HepG2 (cell line): ENCODE data around the gene GPRC5D. TPM values are rescaled to one million over a fixed set of nuclear protein-coding genes. Genes with fewer than 3 reads are reported as not detected.

Experiments
- ATAC-seq: fragments of 200-7000 bp; cut with Tn5 transposase; 3 replicates; pipeline ENCODE4 v1.9.1; 2020; ENCODE audit warnings: mild to moderate bottlenecking, moderate library complexity
- BruUV-seq: library from RNA; stranded (reverse); fragments of 400-500 nt; replicated peaks from 2 replicates; lab custom pipeline; 2021; lab: Mats Ljungman, UMichigan
- CTCF ChIA-PET: fragments of 300-600 bp; formaldehyde crosslinking; extraction: SDS; loops from one replicate; lab custom pipeline; 2021; ENCODE audit warnings: low total read pairs, inconsistent platforms, low intra/inter-chr PET ratio; lab: Yijun Ruan, JAX
- POLR2A ChIA-PET: fragments of 350-600 bp; sonication (Branson Sonifier 250); formaldehyde crosslinking; loops from one replicate; lab custom pipeline; 2020; ENCODE audit warnings: antibody characterized with exemption, inconsistent platforms; lab: Yijun Ruan, JAX
- DNase-seq: peaks from one replicate; pipeline ENCODE4 v3.0.0-alpha.2; 2015; ENCODE audit warnings: low spot score
- FAIRE-seq: peaks from 3 replicates; lab custom pipeline; 2011; peaks lifted over from hg19 to GRCh38; lab: Jason Lieb, UNC
- H2AFZ ChIP-seq: one replicate; pipeline ENCODE4 v1.6.1; 2011; ENCODE audit warnings: low read length, inconsistent platforms
- H3K27ac ChIP-seq: fragments of 300-600 bp; 3 replicates; pipeline ENCODE4 v1.8.0; 2011; ENCODE audit warnings: mixed run types, mild to moderate bottlenecking, mixed read lengths, low read length, inconsistent platforms; ENCODE audit not compliant: insufficient read depth; ENCODE audit errors: extremely low read length
- H3K27me3 ChIP-seq, 2 experiments: fragments of 200-600 bp in 1 of 2; 2 replicates in 1 of 2; 3 replicates in 1 of 2; pipeline versions ENCODE4 v1.6.0 to v1.8.0; 2011; ENCODE audit warnings: low read length in 2 of 2, mild to moderate bottlenecking in 2 of 2, moderate library complexity in 2 of 2, inconsistent platforms in 1 of 2; ENCODE audit not compliant: insufficient read depth in 2 of 2, control insufficient read depth in 1 of 2
- H3K36me3 ChIP-seq, 2 experiments: fragments of 200-600 bp in 1 of 2; replicated peaks in 1 of 2; 2 replicates in 1 of 2; 3 replicates in 1 of 2; pipeline versions ENCODE4 v1.5.1 to v1.8.0; 2011; ENCODE audit warnings: low read length in 2 of 2, inconsistent platforms in 1 of 2; ENCODE audit not compliant: insufficient read depth in 2 of 2, control insufficient read depth in 1 of 2
- H3K4me1 ChIP-seq: 2 replicates; pipeline ENCODE4 v1.5.1; 2012; ENCODE audit warnings: low read length, inconsistent platforms; ENCODE audit not compliant: insufficient read depth
- H3K4me2 ChIP-seq: 2 replicates; pipeline ENCODE4 v1.6.0; 2011; ENCODE audit warnings: low read depth, low read length, inconsistent platforms
- H3K4me3 ChIP-seq, 3 experiments: fragments of 200-600 bp in 1 of 3; sonication (generic), shearing (Covaris generic) in 1 of 3; replicated peaks in 1 of 3; 2 replicates each; pipeline ENCODE4 v1.5.1; 2011 to 2016; ENCODE audit warnings: low read length in 3 of 3, inconsistent platforms in 2 of 3, low read depth in 2 of 3, mild to moderate bottlenecking in 2 of 3, control low read depth in 1 of 3, mixed read lengths in 1 of 3; ENCODE audit not compliant: insufficient read depth in 1 of 3
- H3K79me2 ChIP-seq: one replicate; pipeline ENCODE4 v1.6.1; 2011; ENCODE audit warnings: low read length, inconsistent platforms; ENCODE audit not compliant: insufficient read depth
- H3K9ac ChIP-seq: 2 replicates; pipeline ENCODE4 v1.6.0; 2011; ENCODE audit warnings: mild to moderate bottlenecking, low read depth, low read length, inconsistent platforms; ENCODE audit not compliant: insufficient read depth
- H3K9me3 ChIP-seq: 2 replicates; pipeline ENCODE4 v1.5.1; 2012; ENCODE audit warnings: mild to moderate bottlenecking, low read length
- H4K20me1 ChIP-seq: 2 replicates; pipeline ENCODE4 v1.6.0; 2011; ENCODE audit warnings: inconsistent platforms, mild to moderate bottlenecking, low read length, moderate library complexity; ENCODE audit not compliant: insufficient read depth
- DRAP1 ChIP-seq: IDR thresholded peaks from 2 replicates; pipeline ENCODE4 v1.6.1; 2016; ENCODE audit warnings: missing genetic modification reagents, missing compliant biosample characterization
- GATAD2A ChIP-seq: IDR thresholded peaks from 2 replicates; pipeline ENCODE4 v1.6.1; 2016
- KAT8 ChIP-seq: IDR thresholded peaks from 2 replicates; pipeline ENCODE4 v1.6.1; 2016; ENCODE audit warnings: missing genetic modification reagents, missing compliant biosample characterization
- ZBTB49 ChIP-seq: sonication (generic); formaldehyde crosslinking; IDR thresholded peaks from 2 replicates; pipeline ENCODE4 v1.4.0; 2020; ENCODE audit warnings: missing genetic modification reagents, borderline replicate concordance
- ZNF235 ChIP-seq: sonication (generic); formaldehyde crosslinking; IDR thresholded peaks from 2 replicates; pipeline ENCODE4 v1.8.1; 2023; ENCODE audit warnings: mild to moderate bottlenecking, missing genetic modification reagents, borderline replicate concordance
- WGBS: methylation state at CpG from one replicate; pipeline ENCODE4 v1.1.6; 2017; ENCODE audit warnings: low lambda C conversion rate; 5-methylcytosine and 5-hydroxymethylcytosine counted together
- in situ Hi-C: cut with HindIII; loops from 2 replicates; pipeline ENCODE4 v1.10.0; 2017; ENCODE audit warnings: low pct_unique_long_range_greater_than_20kb; ENCODE audit not compliant: extremely low pct_ligation_motif_present
- intact Hi-C: fragments of 100-400 bp; cut with micrococcal nuclease; formaldehyde crosslinking; loops from one replicate; pipeline ENCODE4 v1.10.0; 2022; ENCODE audit not compliant: unreplicated experiment
- polyA plus RNA-seq, 8 experiments: library from polyadenylated mRNA; depleted of rRNA in 3 of 8; stranded (reverse) in 7 of 8; unstranded in 1 of 8; fragments of >200 nt; fragmentation: Illumina TruSeq in 4 of 8; extraction: Trizol in 4 of 8; gene quantifications; 2 replicates each; pipeline versions ENCODE4 v1.2.1 to v1.2.3, GENCODE V29; 2011 to 2016; ENCODE audit warnings: low read depth in 4 of 8, missing spikeins in 1 of 8, mixed read lengths in 1 of 8; ENCODE audit not compliant: insufficient read depth in 1 of 8
- total RNA-seq, 5 experiments: library from RNA; depleted of rRNA; stranded (reverse); fragments of >200 nt; fragmentation: Illumina TruSeq; extraction: Trizol; gene quantifications; 2 replicates each; pipeline ENCODE4 v1.2.3, GENCODE V29; 2016; ENCODE audit warnings: low read depth in 1 of 5

The GPRC5D gene
- total and polyA plus RNA-seq, 2 of the 13 experiments (the other 11 are each of a cell fraction or from before 2014, with no cell fraction given), result not detected

GRCh38 chr12:12960639-12961209 is 8.8 kb upstream of the GPRC5D start:
- ATAC-seq, result no peak
- Histone ChIP-seq H3K4me2 (no peak overlapping the region), H3K27ac (no peak overlapping the region)
- no peak for FAIRE-seq
- TF ChIP-seq ZNF235 (CRISPR knock-in tag), result no peak
- TF ChIP-seq, all 625 proteins: peak for 0
- Histone ChIP-seq H3K79me2 (no peaks in the 10 kb centered on the region), H3K9me3 (no peaks in the 10 kb centered on the region), H3K9ac (no peak overlapping the region), H3K36me3 (no peaks in the 10 kb centered on the region), H3K4me1 (no peaks in the 10 kb centered on the region), H2AFZ (no peak overlapping the region), H3K27me3 (no peaks in the 10 kb centered on the region), H3K4me3 (no peak overlapping the region), H4K20me1 (no peaks in the 10 kb centered on the region)
- WGBS, result 86% methylated on average over 5 of the region's 5 CpGs
- no peak for DNase-seq
- POLR2A ChIA-PET, result no interaction called here
- BruUV-seq, result no TSS peak
- intact Hi-C loops (no loop called here), in situ Hi-C loops (no loop called here)
- CTCF ChIA-PET, result no interaction called here

GRCh38 chr12:12958886-12959285 is 6.9 kb upstream of the GPRC5D start:
- no peak for DNase-seq
- in situ Hi-C loops (no loop called here), intact Hi-C loops (no loop called here)
- Histone ChIP-seq H3K9ac (no peak overlapping the region), H3K4me3 (no peak overlapping the region), H3K9me3 (no peaks in the 10 kb centered on the region), H2AFZ (no peak overlapping the region), H3K36me3 (no peaks in the 10 kb centered on the region), H4K20me1 (no peaks in the 10 kb centered on the region), H3K4me2 (no peak overlapping the region), H3K4me1 (peaks cover 12% of the 10 kb centered on the region), H3K27ac (no peak overlapping the region), H3K79me2 (no peaks in the 10 kb centered on the region), H3K27me3 (no peaks in the 10 kb centered on the region)
- TF ChIP-seq DRAP1 (CRISPR knock-in tag) (no peak), KAT8 (CRISPR knock-in tag) (no peak), ZBTB49 (CRISPR knock-in tag) (no peak), GATAD2A (CRISPR knock-in tag) (no peak)
- BruUV-seq, result no TSS peak
- 89% methylated on average over 7 of the region's 7 CpGs for WGBS
- ATAC-seq, result no peak
- POLR2A ChIA-PET, result no interaction called here
- CTCF ChIA-PET, result no interaction called here
- no peak for FAIRE-seq
